GM18907 (cell line): ENCODE data around the gene ZNF468.
A peak's percentile ranks its signal among the peaks of the same experiment; 100 is the strongest.
"Not testable (repeated sequence)": the region's sequence is repeated elsewhere in the genome, so short reads cannot be mapped to it uniquely, and the experiment has no call there.

ENCODE experiments used
- ATAC-seq: cut with Tn5 transposase; IDR thresholded peaks from one replicate; pipeline ENCODE4 v1.9.1; 2021; ENCODE audit warnings: mild to moderate bottlenecking, moderate library complexity; ENCODE audit not compliant: unreplicated experiment

ZNF468 gene

GRCh38 chr19:52857378-52858191 lies at the start of gene ZNF468:
Gene ZNF468, minus strand, starts transcription at chr19:52857619. Its CDS starts 3,347 bp downstream, at chr19:52854272.
- ATAC-seq = peak; percentile 98

GRCh38 chr19:52904052-52904780 lies 46.8 kb upstream of the ZNF468 start:
- ATAC-seq = not testable (repeated sequence)

- ATAC-seq = no peak
Observed at GRCh38 chr19:52901842-52902241, 44.4 kb upstream of the ZNF468 start.

- not testable (repeated sequence) for ATAC-seq
Observed at GRCh38 chr19:52898596-52898995, 41.2 kb upstream of the ZNF468 start.

GRCh38 chr19:52898101-52898500 lies 40.7 kb upstream of the ZNF468 start:
- ATAC-seq = no peak

- peak; percentile 95 for ATAC-seq
Observed at GRCh38 chr19:52897138-52897935, 39.9 kb upstream of the ZNF468 start, which contains the start of gene ZNF320. Gene ZNF320, minus strand, starts transcription at chr19:52897635. Its CDS starts 7,380 bp downstream, at chr19:52890255.

GRCh38 chr19:52896431-52897137 lies 39.2 kb upstream of the ZNF468 start:
- no peak for ATAC-seq

- ATAC-seq = no peak
Observed at GRCh38 chr19:52891336-52891735, 33.9 kb upstream of the ZNF468 start.

- ATAC-seq = no peak
Observed at GRCh38 chr19:52889931-52890330, 32.5 kb upstream of the ZNF468 start.

- no peak for ATAC-seq
Observed at GRCh38 chr19:52889076-52889475, 31.7 kb upstream of the ZNF468 start.

GRCh38 chr19:52880895-52881389 lies 23.5 kb upstream of the ZNF468 start:
- ATAC-seq = no peak

- ATAC-seq = not testable (repeated sequence)
Observed at GRCh38 chr19:52872996-52873395, 15.6 kb upstream of the ZNF468 start.

GRCh38 chr19:52871466-52871865 lies 14.0 kb upstream of the ZNF468 start:
- ATAC-seq = no peak

GRCh38 chr19:52868031-52868430 lies 10.6 kb upstream of the ZNF468 start:
- ATAC-seq = not testable (repeated sequence)

GRCh38 chr19:52856540-52857377 lies 660 bp downstream of the ZNF468 start:
- ATAC-seq = not testable (repeated sequence)

GRCh38 chr19:52847352-52847751 lies 10.1 kb downstream of the ZNF468 start:
- ATAC-seq = not testable (repeated sequence)

GRCh38 chr19:52840825-52841465 lies 16.5 kb downstream of the ZNF468 start:
- not testable (repeated sequence) for ATAC-seq

- ATAC-seq = not testable (repeated sequence)
Observed at GRCh38 chr19:52834289-52834688, 23.1 kb downstream of the ZNF468 start.

GRCh38 chr19:52833541-52833940 lies 23.9 kb downstream of the ZNF468 start:
- ATAC-seq = not testable (repeated sequence)
